Measurements from ENCODE around the gene JAK1.

DNA sequence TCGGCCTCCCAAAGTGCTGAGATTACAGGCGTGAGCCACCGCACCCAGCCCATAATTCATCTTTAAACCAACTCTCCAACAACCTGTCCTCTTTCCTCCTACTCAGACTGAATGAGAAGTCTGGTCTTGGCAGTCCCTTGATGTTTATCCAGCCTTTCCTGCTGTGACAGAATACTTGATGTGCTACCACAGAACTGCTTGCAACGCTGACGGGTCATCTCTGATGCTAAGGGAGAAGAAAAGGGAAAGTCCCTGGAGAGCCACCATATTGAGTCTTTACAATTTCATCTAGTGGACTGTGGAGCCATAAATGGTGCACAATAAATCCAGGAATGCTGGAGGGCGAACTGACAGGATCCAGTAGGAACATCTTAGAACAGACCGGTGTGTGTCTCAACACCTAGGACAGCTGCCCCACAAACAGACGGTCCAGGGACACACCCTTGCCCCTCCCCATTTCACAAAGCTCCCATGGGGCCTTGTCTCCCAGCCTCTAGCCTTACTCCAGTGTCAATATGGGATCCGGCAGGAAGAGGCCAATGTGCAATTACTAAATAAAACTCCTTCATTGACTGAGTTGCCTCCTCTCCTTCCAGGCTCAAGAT, 30.7 kb downstream of the JAK1 start:
- TF ChIP-seq, protein P1, sequence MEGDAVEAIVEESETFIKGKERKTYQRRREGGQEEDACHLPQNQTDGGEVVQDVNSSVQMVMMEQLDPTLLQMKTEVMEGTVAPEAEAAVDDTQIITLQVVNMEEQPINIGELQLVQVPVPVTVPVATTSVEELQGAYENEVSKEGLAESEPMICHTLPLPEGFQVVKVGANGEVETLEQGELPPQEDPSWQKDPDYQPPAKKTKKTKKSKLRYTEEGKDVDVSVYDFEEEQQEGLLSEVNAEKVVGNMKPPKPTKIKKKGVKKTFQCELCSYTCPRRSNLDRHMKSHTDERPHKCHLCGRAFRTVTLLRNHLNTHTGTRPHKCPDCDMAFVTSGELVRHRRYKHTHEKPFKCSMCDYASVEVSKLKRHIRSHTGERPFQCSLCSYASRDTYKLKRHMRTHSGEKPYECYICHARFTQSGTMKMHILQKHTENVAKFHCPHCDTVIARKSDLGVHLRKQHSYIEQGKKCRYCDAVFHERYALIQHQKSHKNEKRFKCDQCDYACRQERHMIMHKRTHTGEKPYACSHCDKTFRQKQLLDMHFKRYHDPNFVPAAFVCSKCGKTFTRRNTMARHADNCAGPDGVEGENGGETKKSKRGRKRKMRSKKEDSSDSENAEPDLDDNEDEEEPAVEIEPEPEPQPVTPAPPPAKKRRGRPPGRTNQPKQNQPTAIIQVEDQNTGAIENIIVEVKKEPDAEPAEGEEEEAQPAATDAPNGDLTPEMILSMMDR (conservative IDR thresholded peaks at IDR 0.05; ENCODE audit: low read depth, low read length) = no peak
- TF ChIP-seq EZH2 (IDR thresholded peaks at IDR 0.05; ENCODE audit: low read length, unreplicated experiment) = no peak

Data from PC-3 (cell line).